SK-N-MC (cell line): ENCODE data around the gene ZNF804A.

Experiments used
- EZH2 ChIP-seq: fragments of 200-600 bp; sonication (generic); IDR thresholded peaks from one replicate; pipeline ENCODE4 v1.6.1; 2017; ENCODE audit warnings: antibody characterized with exemption
- FOXP2 ChIP-seq: optimal IDR thresholded peaks from 2 replicates; pipeline ENCODE3; 2011; ENCODE audit warnings: mild to moderate bottlenecking, moderate library complexity; ENCODE audit not compliant: insufficient read depth; ENCODE audit errors: extremely low read length, control extremely low read depth
- POLR2AphosphoS5 ChIP-seq: IDR thresholded peaks from 2 replicates; pipeline ENCODE4 v1.6.1; 2012; ENCODE audit warnings: mild to moderate bottlenecking, low read depth, low read length, borderline replicate concordance

DNA sequence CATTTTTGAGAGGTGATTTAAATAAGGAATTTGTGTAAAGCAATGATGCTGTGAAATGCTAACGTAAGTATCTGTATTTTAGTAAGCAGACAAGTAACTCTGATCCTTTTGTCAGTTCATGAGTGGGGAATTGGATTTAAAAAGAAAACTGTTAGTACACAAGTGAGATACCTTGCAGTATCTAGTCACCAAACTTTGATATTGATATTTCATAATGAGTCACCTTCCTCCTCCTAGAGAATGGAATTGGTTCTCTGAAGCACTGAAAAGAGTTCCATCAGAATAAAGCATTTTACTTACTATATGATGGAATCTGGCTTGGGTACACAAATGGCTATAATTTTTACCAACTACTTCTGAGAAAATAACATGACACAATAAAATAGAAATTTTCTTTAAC, 232.2 kb downstream of the ZNF804A start:
- TF ChIP-seq POLR2AphosphoS5, result no peak
- no peak for TF ChIP-seq FOXP2
- no peak for TF ChIP-seq EZH2
